Mesenchymal stem cell (in vitro differentiated cells and primary cell): ENCODE data around the gene PRKCQ.

Source experiments
- DNase-seq: peaks from one replicate; pipeline ENCODE4 v3.0.0-alpha.2; 2013
- H2AFZ ChIP-seq: one replicate; pipeline ENCODE4 v1.6.1; 2013; ENCODE audit warnings: low read depth, mild to moderate bottlenecking, control low read depth, inconsistent platforms, low read length, moderate library complexity
- H2AK5ac ChIP-seq: 2 replicates; pipeline ENCODE4 v1.6.1; 2013; ENCODE audit warnings: low read length, moderate library complexity, mild to moderate bottlenecking, inconsistent platforms; ENCODE audit not compliant: severe bottlenecking
- H2BK120ac ChIP-seq: one replicate; pipeline ENCODE4 v1.6.1; 2013; ENCODE audit warnings: low read depth, mild to moderate bottlenecking, inconsistent platforms, low read length, moderate library complexity
- H2BK12ac ChIP-seq, 2 experiments: one replicate each; pipeline ENCODE4 v1.6.1; 2013; ENCODE audit warnings: inconsistent platforms in 2 of 2, low read length in 2 of 2, mild to moderate bottlenecking in 2 of 2, moderate library complexity in 2 of 2, control low read depth in 1 of 2
- H2BK15ac ChIP-seq: one replicate; pipeline ENCODE4 v1.6.1; 2013; ENCODE audit warnings: mild to moderate bottlenecking, low read depth, inconsistent platforms; ENCODE audit not compliant: poor library complexity, severe bottlenecking
- H2BK5ac ChIP-seq: 2 replicates; pipeline ENCODE4 v1.6.1; 2013; ENCODE audit warnings: low read depth, mild to moderate bottlenecking, low read length, control low read depth, inconsistent platforms; ENCODE audit not compliant: poor library complexity, severe bottlenecking
- H3K14ac ChIP-seq, 2 experiments: one replicate each; pipeline ENCODE4 v1.6.1; 2013; ENCODE audit warnings: inconsistent platforms in 2 of 2, low read length in 2 of 2, control low read depth in 1 of 2, mild to moderate bottlenecking in 1 of 2, moderate library complexity in 1 of 2
- H3K18ac ChIP-seq, 2 experiments: one replicate each; pipeline ENCODE4 v1.6.1; 2013; ENCODE audit warnings: inconsistent platforms in 2 of 2, low read length in 2 of 2, control low read depth in 1 of 2, low read depth in 1 of 2, mild to moderate bottlenecking in 1 of 2
- H3K23ac ChIP-seq, 2 experiments: one replicate each; pipeline ENCODE4 v1.6.1; 2013; ENCODE audit warnings: inconsistent platforms in 2 of 2, low read length in 2 of 2, mild to moderate bottlenecking in 2 of 2, moderate library complexity in 2 of 2, control low read depth in 1 of 2
- H3K27ac ChIP-seq: 2 replicates; pipeline ENCODE4 v1.5.1; 2013; ENCODE audit warnings: mild to moderate bottlenecking, moderate library complexity, low read length, control low read depth, inconsistent platforms; ENCODE audit not compliant: poor library complexity, severe bottlenecking
- H3K27me3 ChIP-seq, 2 experiments: 2 replicates each; pipeline versions ENCODE4 v1.6.1 to v1.7.0; 2013; ENCODE audit warnings: low read length in 2 of 2, mild to moderate bottlenecking in 2 of 2, moderate library complexity in 2 of 2, control low read depth in 1 of 2, inconsistent platforms in 1 of 2; ENCODE audit not compliant: control insufficient read depth in 1 of 2, insufficient read depth in 1 of 2
- H3K36me3 ChIP-seq, 2 experiments: 2 replicates each; pipeline versions ENCODE4 v1.6.1 to v1.7.0; 2013; ENCODE audit warnings: low read length in 2 of 2, control low read depth in 1 of 2, inconsistent platforms in 1 of 2, low read depth in 1 of 2, mild to moderate bottlenecking in 1 of 2; ENCODE audit not compliant: insufficient read depth in 2 of 2, control insufficient read depth in 1 of 2
- H3K4ac ChIP-seq, 2 experiments: one replicate each; pipeline ENCODE4 v1.6.1; 2013; ENCODE audit warnings: inconsistent platforms in 2 of 2, low read length in 2 of 2, mild to moderate bottlenecking in 2 of 2, moderate library complexity in 2 of 2, control low read depth in 1 of 2, low read depth in 1 of 2
- H3K4me1 ChIP-seq: 2 replicates; pipeline ENCODE4 v1.6.1; 2013; ENCODE audit warnings: low read depth, low read length, control low read depth; ENCODE audit not compliant: control insufficient read depth, insufficient read depth
- H3K4me2 ChIP-seq: 2 replicates; pipeline ENCODE4 v1.6.1; 2013; ENCODE audit warnings: low read length, mild to moderate bottlenecking, inconsistent platforms; ENCODE audit not compliant: poor library complexity, severe bottlenecking
- H3K4me3 ChIP-seq, 2 experiments: 2 replicates each; pipeline versions ENCODE4 v1.5.1 to v1.7.0; 2013; ENCODE audit warnings: low read length in 2 of 2, mild to moderate bottlenecking in 2 of 2, control low read depth in 1 of 2, low read depth in 1 of 2; ENCODE audit not compliant: insufficient read depth in 1 of 2
- H3K79me1 ChIP-seq: replicated peaks from 2 replicates; pipeline ENCODE4 v1.6.1; 2013; ENCODE audit warnings: mild to moderate bottlenecking, control low read depth, low read length, inconsistent platforms; ENCODE audit not compliant: poor library complexity, severe bottlenecking
- H3K9ac ChIP-seq: 2 replicates; pipeline ENCODE4 v1.7.0; 2013; ENCODE audit warnings: mild to moderate bottlenecking, low read length, moderate library complexity
- H3K9me3 ChIP-seq: 2 replicates; pipeline ENCODE4 v1.7.0; 2013; ENCODE audit warnings: mild to moderate bottlenecking, low read length; ENCODE audit not compliant: control insufficient read depth
- H4K8ac ChIP-seq: one replicate; pipeline ENCODE4 v1.6.1; 2013; ENCODE audit warnings: inconsistent platforms, mild to moderate bottlenecking, low read length, moderate library complexity
- H4K91ac ChIP-seq: one replicate; pipeline ENCODE4 v1.6.1; 2013; ENCODE audit warnings: mild to moderate bottlenecking, low read length, inconsistent platforms
- WGBS: methylation state at CpG from one replicate; pipeline ENCODE4 v1.1.7; 2013; ENCODE audit warnings: mixed read lengths; 5-methylcytosine and 5-hydroxymethylcytosine counted together

Gene PRKCQ

GRCh38 chr10:6607778-6608177 lies 27.7 kb upstream of the PRKCQ start:
- Histone ChIP-seq H3K18ac (no peak overlapping the region), H2AFZ (no peak overlapping the region), H3K4me2 (no peak overlapping the region), H2BK120ac (no peak overlapping the region), H3K14ac (no peak overlapping the region), H3K27me3 (peaks cover 0 to 28% of the 10 kb centered on the region in 2 experiments), H2BK5ac (no peak overlapping the region), H3K4me1 (no peaks in the 10 kb centered on the region), H3K79me1 (no peaks in the 10 kb centered on the region), H4K8ac (no peak overlapping the region), H3K4ac (no peak overlapping the region), H2BK15ac (no peak overlapping the region), H3K23ac (no peak overlapping the region), H4K91ac (no peak overlapping the region), H3K27ac (no peak overlapping the region), H3K9ac (no peak overlapping the region), H3K4me3 (no peak overlapping the region), H3K36me3 (no peaks in the 10 kb centered on the region), H2AK5ac (no peak overlapping the region), H2BK12ac (no peak overlapping the region), H3K9me3 (no peaks in the 10 kb centered on the region)
- 77% methylated on average over 2 of the region's 2 CpGs for WGBS
- DNase-seq: no peak

GRCh38 chr10:6607182-6607581 lies 27.1 kb upstream of the PRKCQ start:
- no peak overlapping the region for H3K14ac ChIP-seq
- H3K4me3 ChIP-seq: no peak overlapping the region
- no peak overlapping the region for H2BK12ac ChIP-seq
- no peak overlapping the region for H2BK15ac ChIP-seq
- no peak overlapping the region for H3K4ac ChIP-seq
- no peaks in the 10 kb centered on the region for H3K4me1 ChIP-seq
- H4K8ac ChIP-seq: no peak overlapping the region
- H3K27me3 ChIP-seq: peaks cover 0 to 31% of the 10 kb centered on the region in 2 experiments
- WGBS: 88% methylated on average over 3 of the region's 3 CpGs
- no peak overlapping the region for H2AK5ac ChIP-seq
- H2BK5ac ChIP-seq: no peak overlapping the region
- H3K18ac ChIP-seq: no peak overlapping the region
- no peaks in the 10 kb centered on the region for H3K36me3 ChIP-seq
- no peak overlapping the region for H2BK120ac ChIP-seq
- no peak overlapping the region for H2AFZ ChIP-seq
- no peak overlapping the region for H3K27ac ChIP-seq
- no peak overlapping the region for H3K23ac ChIP-seq
- no peaks in the 10 kb centered on the region for H3K79me1 ChIP-seq
- no peak overlapping the region for H3K9ac ChIP-seq
- no peak for DNase-seq
- no peak overlapping the region for H4K91ac ChIP-seq
- H3K9me3 ChIP-seq: no peaks in the 10 kb centered on the region
- no peak overlapping the region for H3K4me2 ChIP-seq

GRCh38 chr10:6603142-6604125 lies 23.4 kb upstream of the PRKCQ start:
- Histone ChIP-seq H3K4me3 (no peak overlapping the region), H3K9me3 (no peaks in the 10 kb centered on the region), H3K4ac (no peak overlapping the region), H2BK120ac (peak overlapping the region; percentile 19), H2BK12ac (no peak overlapping the region), H3K27ac (no peak overlapping the region), H3K4me1 (no peaks in the 10 kb centered on the region), H4K8ac (no peak overlapping the region), H3K14ac (no peak overlapping the region), H2AFZ (no peak overlapping the region), H2BK15ac (no peak overlapping the region), H3K9ac (no peak overlapping the region), H3K36me3 (no peaks in the 10 kb centered on the region), H3K23ac (no peak overlapping the region), H2AK5ac (no peak overlapping the region), H3K27me3 (peaks cover 6 to 28% of the 10 kb centered on the region in 2 experiments), H3K79me1 (no peaks in the 10 kb centered on the region), H2BK5ac (no peak overlapping the region), H3K4me2 (no peak overlapping the region), H4K91ac (no peak overlapping the region), H3K18ac (no peak overlapping the region)
- 78% methylated on average over 15 of the region's 15 CpGs for WGBS
- DNase-seq: no peak

GRCh38 chr10:6602700-6603084 lies 22.6 kb upstream of the PRKCQ start:
- H2BK120ac ChIP-seq: no peak overlapping the region
- no peak overlapping the region for H3K18ac ChIP-seq
- H3K27ac ChIP-seq: no peak overlapping the region
- no peaks in the 10 kb centered on the region for H3K4me1 ChIP-seq
- no peak overlapping the region for H4K91ac ChIP-seq
- no peak overlapping the region for H3K4ac ChIP-seq
- no peak overlapping the region for H3K14ac ChIP-seq
- H3K9ac ChIP-seq: no peak overlapping the region
- H2AK5ac ChIP-seq: no peak overlapping the region
- H2AFZ ChIP-seq: no peak overlapping the region
- no peaks in the 10 kb centered on the region for H3K36me3 ChIP-seq
- no peaks in the 10 kb centered on the region for H3K79me1 ChIP-seq
- no peak overlapping the region for H2BK15ac ChIP-seq
- H2BK5ac ChIP-seq: no peak overlapping the region
- no peak overlapping the region for H2BK12ac ChIP-seq
- no peak overlapping the region for H3K4me3 ChIP-seq
- no peaks in the 10 kb centered on the region for H3K9me3 ChIP-seq
- no peak overlapping the region for H3K4me2 ChIP-seq
- WGBS: 78% methylated on average over 1 of the region's 1 CpG
- DNase-seq: no peak
- no peak overlapping the region for H4K8ac ChIP-seq
- no peak overlapping the region for H3K23ac ChIP-seq
- H3K27me3 ChIP-seq: peaks cover 6 to 27% of the 10 kb centered on the region in 2 experiments
